ENCODE measurements around the gene PHF2. TPM values are rescaled to one million over a fixed set of nuclear protein-coding genes. Genes with fewer than 3 reads are reported as not detected.

The PHF2 gene
- total and polyA plus RNA-seq, 2 of the 8 experiments (the other 6 are each of a cell fraction or from before 2014, with no cell fraction given), result 3.4 to 9.4 TPM

- no peak for TF ChIP-seq CHD7 (IDR thresholded peaks at IDR 0.05; ENCODE audit: insufficient replicate concordance, low read length)
- TF ChIP-seq SP2 (IDR thresholded peaks at IDR 0.05; ENCODE audit: low read length), result no peak
- TF ChIP-seq NANOG (IDR thresholded peaks at IDR 0.05; ENCODE audit: insufficient read depth, low read depth, low read length, poor library complexity, severe bottlenecking), result no peak
- TF ChIP-seq EP300 (IDR thresholded peaks at IDR 0.05; ENCODE audit: borderline replicate concordance in 1 of 2, low read depth in 2 of 2, low read length in 2 of 2), result no peak
- TF ChIP-seq JUN (IDR thresholded peaks at IDR 0.05; ENCODE audit: low read depth, low read length), result no peak
- no peak for TF ChIP-seq HDAC2 (IDR thresholded peaks at IDR 0.05; ENCODE audit: borderline replicate concordance in 1 of 2, low read depth in 2 of 2, low read length in 2 of 2)
- TF ChIP-seq TAF7 (optimal IDR thresholded peaks at IDR 0.05; ENCODE audit: borderline replicate concordance, low read depth, low read length), result no peak
- TF ChIP-seq ATF3 (IDR thresholded peaks at IDR 0.05; ENCODE audit: insufficient read depth, low read depth, low read length), result no peak
Observed at GRCh38 chr9:93698140-93698908, 121.9 kb downstream of the PHF2 start (continued).

Measured in H1 (cell line).